ENCODE results near the gene EXT2.

The EXT2 gene

GRCh38 chr11:44136176-44136945, 40.9 kb downstream of the EXT2 start:
- H3K4me3 ChIP-seq (ENCODE audit: low read length): no peak overlapping the region
- H3F3A ChIP-seq (ENCODE audit: insufficient read depth, low read length): no peaks in the 10 kb centered on the region
- H3K9me3 ChIP-seq (replicated peaks; ENCODE audit: insufficient read depth, low read length): no peaks in the 10 kb centered on the region
- no peaks in the 10 kb centered on the region for H3K36me3 ChIP-seq (replicated peaks; ENCODE audit: insufficient read depth, low read length)
- DNase-seq: no peak
- no peaks in the 10 kb centered on the region for H3K27me3 ChIP-seq (replicated peaks; ENCODE audit: insufficient read depth, low read length)
- no peaks in the 10 kb centered on the region for H3K4me1 ChIP-seq (ENCODE audit: low read length)
- no peak overlapping the region for H3K4me2 ChIP-seq (ENCODE audit: low read depth, low read length)
- no peak overlapping the region for H2AFZ ChIP-seq (ENCODE audit: low read length)
- no peaks in the 10 kb centered on the region for H3K79me2 ChIP-seq (ENCODE audit: low read length)
- H3K27ac ChIP-seq (ENCODE audit: low read length): no peak overlapping the region
- no peaks in the 10 kb centered on the region for H4K20me1 ChIP-seq (ENCODE audit: insufficient read depth, low read length)
- TF ChIP-seq EZH2phosphoT487 (IDR thresholded peaks at IDR 0.05; ENCODE audit: low read length) (no peak), EZH2 (optimal IDR thresholded peaks at IDR 0.05; ENCODE audit: low read depth, low read length) (no peak)
- TF ChIP-seq, protein P1, sequence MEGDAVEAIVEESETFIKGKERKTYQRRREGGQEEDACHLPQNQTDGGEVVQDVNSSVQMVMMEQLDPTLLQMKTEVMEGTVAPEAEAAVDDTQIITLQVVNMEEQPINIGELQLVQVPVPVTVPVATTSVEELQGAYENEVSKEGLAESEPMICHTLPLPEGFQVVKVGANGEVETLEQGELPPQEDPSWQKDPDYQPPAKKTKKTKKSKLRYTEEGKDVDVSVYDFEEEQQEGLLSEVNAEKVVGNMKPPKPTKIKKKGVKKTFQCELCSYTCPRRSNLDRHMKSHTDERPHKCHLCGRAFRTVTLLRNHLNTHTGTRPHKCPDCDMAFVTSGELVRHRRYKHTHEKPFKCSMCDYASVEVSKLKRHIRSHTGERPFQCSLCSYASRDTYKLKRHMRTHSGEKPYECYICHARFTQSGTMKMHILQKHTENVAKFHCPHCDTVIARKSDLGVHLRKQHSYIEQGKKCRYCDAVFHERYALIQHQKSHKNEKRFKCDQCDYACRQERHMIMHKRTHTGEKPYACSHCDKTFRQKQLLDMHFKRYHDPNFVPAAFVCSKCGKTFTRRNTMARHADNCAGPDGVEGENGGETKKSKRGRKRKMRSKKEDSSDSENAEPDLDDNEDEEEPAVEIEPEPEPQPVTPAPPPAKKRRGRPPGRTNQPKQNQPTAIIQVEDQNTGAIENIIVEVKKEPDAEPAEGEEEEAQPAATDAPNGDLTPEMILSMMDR (IDR thresholded peaks at IDR 0.05; ENCODE audit: low read length): no peak
- no peak overlapping the region for H3K9ac ChIP-seq (ENCODE audit: low read length)
- H3K9me2 ChIP-seq (replicated peaks; ENCODE audit: insufficient read depth, low read length): no peaks in the 10 kb centered on the region

DNA sequence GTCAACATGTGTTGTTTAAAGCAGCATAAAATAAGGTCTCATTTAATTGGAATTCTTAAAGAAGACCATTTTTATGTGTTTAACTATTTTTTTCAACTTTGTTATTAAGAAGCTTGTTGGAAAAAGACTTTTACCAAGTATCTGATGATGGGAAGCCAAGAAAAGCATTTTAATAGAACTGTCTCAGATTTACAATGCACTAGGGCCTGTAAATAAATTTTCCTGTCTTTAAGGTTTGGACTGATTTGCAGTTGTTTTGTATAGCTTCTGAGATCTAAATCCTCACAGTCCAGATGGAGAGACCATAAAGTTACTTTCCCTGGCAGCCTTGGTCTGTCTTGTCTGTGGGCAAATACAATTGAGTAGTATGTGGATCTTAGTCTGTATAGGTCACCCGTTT, 41.6 kb downstream of the EXT2 start:
- no peaks in the 10 kb centered on the region for H4K20me1 ChIP-seq (ENCODE audit: insufficient read depth, low read length)
- no peak for DNase-seq

DNA sequence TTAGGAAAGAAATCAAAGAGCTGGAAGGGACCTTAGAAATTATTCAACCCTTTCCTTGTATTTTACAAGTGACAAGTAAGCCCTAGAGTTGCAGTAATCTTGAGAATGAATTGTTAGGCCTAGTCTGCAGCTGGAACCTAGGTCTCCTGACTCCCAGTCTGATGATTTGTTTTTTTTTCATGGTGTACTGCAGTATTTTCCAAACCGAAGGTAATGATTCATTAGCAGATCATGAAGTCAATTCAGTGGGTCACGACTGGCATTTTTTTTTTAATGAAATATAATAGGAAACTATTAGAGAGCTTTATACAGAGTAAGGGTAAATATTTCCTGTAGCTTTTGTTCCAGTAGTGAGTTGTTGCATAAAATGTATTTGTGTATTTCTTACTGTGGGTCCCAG, 42.8 kb downstream of the EXT2 start:
- Histone ChIP-seq H3F3A (ENCODE audit: insufficient read depth, low read length) (no peaks in the 10 kb centered on the region), H2AFZ (ENCODE audit: low read length) (no peak overlapping the region), H3K9me2 (replicated peaks; ENCODE audit: insufficient read depth, low read length) (no peaks in the 10 kb centered on the region), H3K27me3 (replicated peaks; ENCODE audit: insufficient read depth, low read length) (no peaks in the 10 kb centered on the region), H3K4me2 (ENCODE audit: low read depth, low read length) (no peak overlapping the region), H3K79me2 (ENCODE audit: low read length) (no peaks in the 10 kb centered on the region), H3K4me1 (ENCODE audit: low read length) (no peaks in the 10 kb centered on the region), H3K9ac (ENCODE audit: low read length) (no peak overlapping the region), H3K27ac (ENCODE audit: low read length) (no peak overlapping the region), H3K4me3 (ENCODE audit: low read length) (no peak overlapping the region), H4K20me1 (ENCODE audit: insufficient read depth, low read length) (no peaks in the 10 kb centered on the region), H3K9me3 (replicated peaks; ENCODE audit: insufficient read depth, low read length) (no peaks in the 10 kb centered on the region), H3K36me3 (replicated peaks; ENCODE audit: insufficient read depth, low read length) (no peaks in the 10 kb centered on the region)
- TF ChIP-seq EZH2 (optimal IDR thresholded peaks at IDR 0.05; ENCODE audit: low read depth, low read length) (no peak), EZH2phosphoT487 (IDR thresholded peaks at IDR 0.05; ENCODE audit: low read length) (no peak)
- TF ChIP-seq, protein P1 (IDR thresholded peaks at IDR 0.05; ENCODE audit: low read length): no peak
- DNase-seq: no peak

More for the DNA sequence above, 41.6 kb downstream of the EXT2 start:
- no peaks in the 10 kb centered on the region for H3K9me2 ChIP-seq (replicated peaks; ENCODE audit: insufficient read depth, low read length)
- H3K9me3 ChIP-seq (replicated peaks; ENCODE audit: insufficient read depth, low read length): no peaks in the 10 kb centered on the region
- no peaks in the 10 kb centered on the region for H3K79me2 ChIP-seq (ENCODE audit: low read length)
- H3K4me2 ChIP-seq (ENCODE audit: low read depth, low read length): no peak overlapping the region
- H3K27ac ChIP-seq (ENCODE audit: low read length): no peak overlapping the region
- H2AFZ ChIP-seq (ENCODE audit: low read length): no peak overlapping the region
- H3K4me1 ChIP-seq (ENCODE audit: low read length): no peaks in the 10 kb centered on the region
- no peaks in the 10 kb centered on the region for H3F3A ChIP-seq (ENCODE audit: insufficient read depth, low read length)
- no peak for TF ChIP-seq EZH2phosphoT487 (IDR thresholded peaks at IDR 0.05; ENCODE audit: low read length)
- TF ChIP-seq, protein P1 (IDR thresholded peaks at IDR 0.05; ENCODE audit: low read length): no peak
- no peak for TF ChIP-seq EZH2 (optimal IDR thresholded peaks at IDR 0.05; ENCODE audit: low read depth, low read length)
- no peaks in the 10 kb centered on the region for H3K36me3 ChIP-seq (replicated peaks; ENCODE audit: insufficient read depth, low read length)
- H3K9ac ChIP-seq (ENCODE audit: low read length): no peak overlapping the region
- no peak overlapping the region for H3K4me3 ChIP-seq (ENCODE audit: low read length)
- no peaks in the 10 kb centered on the region for H3K27me3 ChIP-seq (replicated peaks; ENCODE audit: insufficient read depth, low read length)

Measured in MM.1S (cell line).